GM12891 (cell line): ENCODE measurements around the gene HSPA12B.

Experiments
- PAX5 ChIP-seq: IDR thresholded peaks from 2 replicates; pipeline ENCODE4 v1.6.1; 2011; ENCODE audit warnings: low read length, moderate library complexity, mild to moderate bottlenecking; ENCODE audit not compliant: insufficient read depth, severe bottlenecking
- POLR2A ChIP-seq: IDR thresholded peaks from 2 replicates; pipeline ENCODE4 v1.6.1; 2011; ENCODE audit warnings: low read depth, low read length, control low read depth
- POLR2AphosphoS5 ChIP-seq: IDR thresholded peaks from 2 replicates; pipeline ENCODE4 v1.6.1; 2011; ENCODE audit warnings: low read depth, low read length, control low read depth

DNA sequence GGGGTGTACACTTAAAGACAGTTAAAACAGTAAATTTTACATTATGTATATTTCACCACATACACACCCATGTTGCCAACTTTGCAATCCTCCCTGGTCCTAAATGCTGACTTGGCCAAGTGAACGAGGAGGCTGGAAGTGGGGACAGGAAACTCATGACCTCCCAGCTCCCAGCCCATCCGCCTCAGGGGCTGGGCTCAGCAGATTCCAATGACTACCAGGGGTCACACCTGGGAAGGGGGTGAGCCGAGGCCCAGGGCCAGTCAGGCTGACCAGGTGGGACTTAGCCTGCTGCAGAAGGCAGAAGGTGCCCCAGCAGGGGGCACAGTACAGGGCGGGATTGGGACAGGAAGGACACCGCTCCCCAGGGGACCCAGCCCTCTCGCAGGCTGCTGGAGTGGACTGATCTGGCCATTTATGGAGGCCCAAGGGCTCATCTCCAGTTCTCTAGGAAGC lies 22.4 kb upstream of the HSPA12B start:
- no peak for TF ChIP-seq POLR2A
- no peak for TF ChIP-seq PAX5
- TF ChIP-seq POLR2AphosphoS5: no peak
